ENCODE data around the gene MEMO1.
"Not testable (repeated sequence)": the region's sequence is repeated elsewhere in the genome, so short reads cannot be mapped to it uniquely, and the experiment has no call there.

Gene MEMO1

DNA sequence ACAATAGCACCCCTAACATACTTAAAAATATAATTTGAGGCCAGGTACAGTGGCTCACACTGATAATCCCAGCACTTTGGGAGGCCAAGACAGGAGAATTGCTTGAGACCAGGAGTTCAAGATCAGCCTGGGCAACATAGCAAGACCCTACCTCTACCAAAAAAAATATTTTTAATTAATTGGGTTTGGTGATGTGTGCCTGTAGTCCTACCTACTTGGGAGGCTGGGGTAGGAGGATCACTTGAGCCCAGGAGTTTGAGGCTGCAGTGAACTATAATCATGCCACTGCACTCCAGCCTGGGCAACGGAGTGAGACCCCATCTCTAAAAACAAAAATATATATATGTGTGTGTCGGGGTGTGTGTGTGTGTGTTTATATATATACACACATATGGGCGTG lies 91.3 kb downstream of the MEMO1 start:
- Histone ChIP-seq H3K27me3 (replicated peaks) (no peaks in the 10 kb centered on the region), H3K36me3 (replicated peaks) (peaks cover 2% of the 10 kb centered on the region), H3K4me3 (ENCODE audit: low read depth, low read length) (no peak overlapping the region), H3K27ac (no peak overlapping the region)
- TF ChIP-seq CTCF (IDR thresholded peaks at IDR 0.05; ENCODE audit: low read depth, low read length, missing control alignments): no peak
- DNase-seq: no peak
- in situ Hi-C loops (cut with HindIII; ENCODE audit: low pct_ligation_motif_present, low sequenced_read_pairs): no loop called here

DNA sequence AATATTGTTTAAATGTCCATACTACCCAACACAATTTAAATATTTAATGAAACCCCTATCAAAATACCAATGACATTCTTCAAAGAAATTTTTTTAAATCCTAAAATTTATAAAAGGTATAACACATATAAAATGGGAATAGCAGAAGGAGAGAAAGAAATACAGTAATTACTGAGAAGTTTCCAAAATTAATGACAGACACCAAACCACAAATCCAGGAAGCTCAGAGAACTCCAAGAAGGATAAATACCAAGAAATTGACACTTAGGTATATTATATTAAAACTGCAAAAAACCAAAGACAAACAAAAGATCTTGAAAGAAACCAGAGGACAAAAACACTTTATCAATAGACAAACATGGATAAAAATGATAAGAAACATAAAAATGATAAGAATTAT lies 101.1 kb downstream of the MEMO1 start:
- no peak for TF ChIP-seq CTCF (IDR thresholded peaks at IDR 0.05; ENCODE audit: low read depth, low read length, missing control alignments)
- no peak overlapping the region for H3K4me3 ChIP-seq (ENCODE audit: low read depth, low read length)
- no peak overlapping the region for H3K27ac ChIP-seq
- in situ Hi-C loops (cut with HindIII; ENCODE audit: low pct_ligation_motif_present, low sequenced_read_pairs): no loop called here
- DNase-seq: no peak
- no peaks in the 10 kb centered on the region for H3K27me3 ChIP-seq (replicated peaks)
- H3K36me3 ChIP-seq (replicated peaks): no peaks in the 10 kb centered on the region

- DNase-seq; in situ Hi-C loops (cut with HindIII; ENCODE audit: low pct_ligation_motif_present, low sequenced_read_pairs); H3K27me3 ChIP-seq (replicated peaks); H3K27ac ChIP-seq; H3K36me3 ChIP-seq (replicated peaks); H3K4me3 ChIP-seq (ENCODE audit: low read depth, low read length): not testable (repeated sequence)
Observed at GRCh38 chr2:31907491-31907890, 103.3 kb downstream of the MEMO1 start.

- no peak for DNase-seq
- H3K27me3 ChIP-seq (replicated peaks): no peaks in the 10 kb centered on the region
- peaks cover 8% of the 10 kb centered on the region for H3K36me3 ChIP-seq (replicated peaks)
- TF ChIP-seq CTCF (IDR thresholded peaks at IDR 0.05; ENCODE audit: low read depth, low read length, missing control alignments): no peak
- H3K27ac ChIP-seq: no peak overlapping the region
- H3K4me3 ChIP-seq (ENCODE audit: low read depth, low read length): no peak overlapping the region
- in situ Hi-C loops (cut with HindIII; ENCODE audit: low pct_ligation_motif_present, low sequenced_read_pairs): no loop called here
Observed at GRCh38 chr2:31903109-31903780, 107.6 kb downstream of the MEMO1 start.

DNA sequence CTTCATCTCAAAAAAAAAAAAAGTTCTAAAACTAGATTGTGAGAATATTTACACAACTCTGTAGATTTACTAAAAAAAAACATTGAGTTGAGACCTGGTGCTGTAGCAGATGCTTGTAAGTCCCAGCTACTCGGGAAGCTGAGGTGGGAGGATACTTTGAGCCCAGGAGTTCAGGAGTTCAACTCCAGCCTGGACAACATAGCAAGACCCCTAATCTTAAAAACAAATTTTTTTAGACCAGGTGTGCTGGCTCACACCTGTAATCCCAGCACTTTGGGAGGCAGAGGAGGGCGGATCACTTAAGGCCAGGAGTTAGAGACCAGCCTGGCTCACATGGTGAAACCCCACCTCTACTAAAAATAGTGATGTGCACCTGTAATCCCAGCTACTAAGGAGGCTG lies 108.9 kb downstream of the MEMO1 start:
- TF ChIP-seq CTCF (IDR thresholded peaks at IDR 0.05; ENCODE audit: low read depth, low read length, missing control alignments): no peak
- Histone ChIP-seq H3K27ac (no peak overlapping the region), H3K27me3 (replicated peaks) (no peaks in the 10 kb centered on the region)

DNA sequence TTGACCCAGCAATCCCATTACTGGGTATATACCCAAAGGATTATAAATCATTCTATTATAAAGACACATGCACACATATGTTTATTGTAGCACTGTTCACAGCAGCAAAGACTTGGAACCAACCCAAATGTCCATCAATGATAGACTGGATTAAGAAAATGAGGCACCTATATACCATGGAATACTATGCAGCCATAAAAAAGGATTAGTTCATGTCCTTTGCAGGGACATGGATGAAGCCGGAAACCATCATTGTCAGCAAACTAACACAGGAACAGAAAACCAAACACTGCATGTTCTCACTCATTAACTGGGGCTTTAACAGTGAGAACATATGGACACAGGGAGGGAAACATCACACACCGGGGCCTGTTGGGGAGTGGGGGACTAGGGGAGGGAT lies 110.7 kb downstream of the MEMO1 start:
- H3K27me3 ChIP-seq (replicated peaks); H3K36me3 ChIP-seq (replicated peaks); in situ Hi-C loops (cut with HindIII; ENCODE audit: low pct_ligation_motif_present, low sequenced_read_pairs); H3K4me3 ChIP-seq (ENCODE audit: low read depth, low read length); DNase-seq; H3K27ac ChIP-seq: not testable (repeated sequence)

More for the DNA sequence above, 108.9 kb downstream of the MEMO1 start:
- H3K4me3 ChIP-seq (ENCODE audit: low read depth, low read length): no peak overlapping the region
- DNase-seq: no peak
- H3K36me3 ChIP-seq (replicated peaks): peaks cover 10% of the 10 kb centered on the region
- in situ Hi-C loops (cut with HindIII; ENCODE audit: low pct_ligation_motif_present, low sequenced_read_pairs): no loop called here

- in situ Hi-C loops (cut with HindIII; ENCODE audit: low pct_ligation_motif_present, low sequenced_read_pairs); H3K27me3 ChIP-seq (replicated peaks): not testable (repeated sequence)
Observed at GRCh38 chr2:31898346-31898745, 112.5 kb downstream of the MEMO1 start.

GRCh38 chr2:31897340-31897739 lies 113.5 kb downstream of the MEMO1 start:
- H3K36me3 ChIP-seq (replicated peaks); DNase-seq; H3K27me3 ChIP-seq (replicated peaks); H3K4me3 ChIP-seq (ENCODE audit: low read depth, low read length); in situ Hi-C loops (cut with HindIII; ENCODE audit: low pct_ligation_motif_present, low sequenced_read_pairs); H3K27ac ChIP-seq: not testable (repeated sequence)

More at GRCh38 chr2:31898346-31898745, 112.5 kb downstream of the MEMO1 start:
- H3K27ac ChIP-seq; H3K36me3 ChIP-seq (replicated peaks); H3K4me3 ChIP-seq (ENCODE audit: low read depth, low read length); DNase-seq: not testable (repeated sequence)

Data from brain microvascular endothelial cell (primary cell).